Fibroblast of peridontal ligament (primary cell): Measurements from ENCODE around the gene MYO1C.
"Not testable (repeated sequence)": the region's sequence is repeated elsewhere in the genome, so short reads cannot be mapped to it uniquely, and the experiment has no call there.

Source experiments
- DNase-seq: peaks from one replicate; pipeline ENCODE4 v3.0.0-alpha.2; 2010; ENCODE audit errors: extremely low read depth

The MYO1C gene

DNA sequence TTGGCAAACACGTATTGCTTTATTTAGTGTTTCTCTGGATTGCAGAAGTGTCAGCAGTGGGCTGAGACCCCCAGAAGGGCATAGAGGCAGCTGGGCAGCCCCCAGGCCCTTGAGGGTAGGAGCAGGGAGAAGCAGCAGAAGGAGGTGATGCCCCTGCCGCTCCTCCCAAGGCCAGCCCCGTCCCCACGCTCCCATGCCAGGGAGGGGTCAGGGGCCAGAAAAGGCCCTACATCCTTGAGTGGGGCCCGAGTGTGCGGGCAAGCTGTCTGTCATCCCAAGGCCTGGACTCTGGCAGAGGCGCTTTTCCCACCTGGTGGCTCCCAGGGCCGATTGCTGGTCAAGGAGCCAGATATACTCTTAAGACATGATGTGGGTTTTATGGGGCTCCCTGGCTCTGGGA is 28.3 kb downstream of the MYO1C start:
- DNase-seq: no peak

DNA sequence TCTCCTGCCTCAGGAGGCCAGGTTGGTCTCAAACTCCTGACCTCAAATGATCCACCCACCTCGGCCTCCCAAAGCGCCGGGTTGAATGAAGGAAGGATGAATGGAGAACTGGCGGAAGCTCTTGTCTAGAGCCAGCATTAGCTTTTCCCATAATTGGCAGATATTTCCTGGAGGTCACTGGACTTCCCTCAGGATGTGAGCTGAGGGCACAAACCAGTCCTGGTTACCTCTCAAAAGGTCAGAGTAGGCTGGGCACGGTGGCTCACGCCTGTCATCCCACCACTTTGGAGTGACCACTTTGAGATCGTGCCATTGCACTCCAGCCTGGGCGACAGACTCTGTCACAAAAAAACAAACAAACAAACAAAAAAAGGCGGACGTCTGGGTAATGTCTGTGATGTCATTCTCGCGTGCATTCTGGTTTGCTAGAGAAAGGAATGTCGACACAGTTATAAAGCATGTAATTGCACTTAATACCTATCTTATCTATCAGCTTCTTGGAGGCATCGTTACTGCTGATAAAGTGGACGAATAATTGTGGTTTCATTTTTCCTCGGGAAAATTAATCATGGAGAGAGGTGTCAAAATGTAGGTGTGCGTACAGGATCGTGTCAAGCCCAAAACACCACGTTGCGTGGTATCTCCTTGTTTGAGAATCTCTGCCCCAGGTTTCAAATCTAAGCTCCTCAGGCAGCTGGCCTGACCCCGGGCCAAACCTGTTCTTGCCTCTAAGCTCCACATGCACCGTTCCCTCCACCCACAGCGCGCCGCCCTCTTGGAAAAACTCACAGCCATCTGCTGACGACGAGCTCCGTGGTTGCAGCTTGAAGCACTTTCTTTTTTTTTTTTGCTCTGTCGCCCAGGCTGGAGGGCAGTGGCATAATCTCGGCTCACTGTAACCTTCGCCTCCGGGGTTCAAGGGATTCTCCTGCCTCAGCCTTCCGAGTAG is 30.0 kb downstream of the MYO1C start:
- DNase-seq: no peak

DNA sequence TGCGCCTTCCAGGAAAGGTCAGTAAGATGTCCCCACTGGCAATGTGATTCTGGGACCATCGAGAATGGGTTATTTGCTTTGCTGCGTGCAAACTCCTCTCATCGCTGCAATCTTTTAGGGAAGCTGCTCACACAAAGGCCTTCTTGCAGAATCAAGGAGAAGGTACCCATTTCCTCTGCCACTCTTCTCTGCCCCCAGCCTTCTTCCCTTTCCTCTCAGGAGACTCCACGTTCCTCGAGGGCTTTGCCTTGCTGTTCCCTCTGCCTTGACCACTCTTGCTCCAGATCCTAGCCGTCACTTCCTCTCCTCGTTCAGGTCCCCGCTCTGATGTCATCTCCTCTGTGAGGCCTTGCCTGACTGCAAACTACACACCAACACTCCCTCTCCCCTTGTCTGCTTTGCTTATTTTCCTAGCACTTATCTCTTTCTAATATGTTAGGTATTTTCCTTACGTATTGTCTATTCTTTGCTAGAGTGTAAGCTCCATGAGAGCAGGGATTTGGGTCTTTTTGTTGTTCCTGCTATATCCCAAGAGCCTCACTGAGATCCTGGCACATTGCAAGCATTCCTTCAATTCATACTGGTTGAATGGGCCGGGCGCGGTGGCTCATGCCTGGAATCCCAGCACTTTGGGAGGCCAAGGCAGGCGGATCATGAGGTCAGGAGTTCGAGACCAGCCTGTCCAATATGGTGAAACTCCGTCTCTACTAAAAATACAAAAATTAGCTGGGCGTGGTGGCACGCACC is 31.1 kb downstream of the MYO1C start:
- no peak for DNase-seq

DNA sequence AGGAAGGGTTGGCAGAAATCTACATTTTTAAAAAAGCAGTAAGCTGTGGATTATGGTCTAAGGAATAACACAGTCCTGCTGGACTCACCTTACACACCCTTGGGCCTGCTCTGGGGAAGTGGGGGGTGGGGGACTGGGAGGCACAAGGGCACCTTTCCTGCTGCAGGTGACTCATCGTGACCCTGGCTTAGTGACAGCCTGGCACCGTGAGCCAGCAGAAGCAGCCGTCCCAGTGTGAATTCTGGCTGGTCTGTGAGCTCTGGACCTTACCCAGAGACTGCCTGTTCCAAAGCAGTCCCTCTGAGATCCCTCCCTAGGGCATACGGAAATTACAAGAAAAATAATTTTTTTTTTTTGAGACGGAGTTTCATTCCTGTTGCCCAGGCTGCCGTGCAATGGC is 32.3 kb downstream of the MYO1C start:
- no peak for DNase-seq

DNA sequence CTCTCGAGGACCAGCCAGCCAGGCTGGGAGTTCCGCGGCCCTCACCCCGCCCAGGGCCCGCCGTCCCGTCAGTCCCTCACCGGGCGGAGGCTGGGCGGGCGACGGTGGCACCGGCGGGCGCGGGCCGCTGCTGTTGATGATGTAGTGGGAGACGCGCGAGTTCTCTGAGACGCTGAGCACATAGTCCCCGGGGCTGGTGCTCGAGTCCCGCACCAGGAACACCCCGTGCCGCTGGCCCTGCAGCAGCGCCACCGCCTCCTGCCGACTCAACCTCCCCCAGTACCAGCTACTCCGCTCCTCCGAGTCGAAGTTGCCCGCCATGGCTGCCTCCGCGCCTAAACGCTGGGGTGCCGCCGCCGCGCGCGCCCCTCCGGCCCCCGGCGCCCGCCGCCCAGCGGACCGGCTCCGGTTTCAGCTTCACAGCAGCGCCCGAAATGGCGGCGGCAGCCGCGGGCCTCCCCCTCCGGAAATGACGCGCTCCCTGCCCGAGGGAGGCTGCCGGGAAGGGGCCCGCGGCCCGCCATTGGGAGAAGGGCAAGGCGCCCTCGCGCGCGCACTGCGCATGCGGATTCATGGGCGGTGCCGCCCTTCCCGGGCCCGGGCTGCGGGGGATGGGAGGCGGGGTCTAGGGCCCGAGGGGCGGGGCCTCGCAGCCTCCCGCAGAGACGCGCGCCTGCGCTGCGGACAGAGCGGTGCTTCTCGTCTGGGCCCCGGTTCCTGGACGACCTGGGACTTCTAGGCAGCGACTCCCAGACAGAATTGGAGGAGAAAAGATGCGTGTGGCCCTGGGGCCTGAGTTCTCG is 36.5 kb downstream of the MYO1C start, which contains the start of gene CRK:
Gene CRK (minus strand): TSS at position 436 of the 803 bp plus-strand sequence. CDS start 115 bp downstream, at position 321.
- peak; percentile 92 for DNase-seq

DNA sequence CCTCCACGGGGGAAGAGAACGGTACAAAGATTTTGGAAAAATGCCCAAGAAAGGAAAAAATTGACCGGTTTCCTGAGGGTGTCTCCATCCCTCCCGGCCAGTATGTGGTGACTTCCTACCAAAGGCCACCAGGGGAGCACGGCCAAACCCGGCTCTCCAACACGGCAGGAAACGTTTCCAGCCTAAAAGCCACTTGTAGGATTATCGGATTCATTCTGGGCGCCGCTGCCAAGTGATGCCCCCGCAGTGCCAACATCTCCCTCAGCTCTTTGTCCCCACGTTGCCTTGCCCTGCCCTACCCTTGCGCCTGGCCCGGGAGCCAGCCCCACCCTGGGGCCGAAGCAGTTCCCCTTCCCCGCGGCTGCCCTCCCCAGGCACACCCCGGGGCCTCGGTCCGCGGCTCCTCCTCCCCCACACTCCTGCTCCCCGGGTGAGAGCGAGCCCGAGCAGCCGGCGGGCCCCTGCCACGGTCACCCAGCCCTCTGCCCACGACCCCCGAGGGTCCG is 37.1 kb downstream of the MYO1C start:
- peak; percentile 68 for DNase-seq

DNA sequence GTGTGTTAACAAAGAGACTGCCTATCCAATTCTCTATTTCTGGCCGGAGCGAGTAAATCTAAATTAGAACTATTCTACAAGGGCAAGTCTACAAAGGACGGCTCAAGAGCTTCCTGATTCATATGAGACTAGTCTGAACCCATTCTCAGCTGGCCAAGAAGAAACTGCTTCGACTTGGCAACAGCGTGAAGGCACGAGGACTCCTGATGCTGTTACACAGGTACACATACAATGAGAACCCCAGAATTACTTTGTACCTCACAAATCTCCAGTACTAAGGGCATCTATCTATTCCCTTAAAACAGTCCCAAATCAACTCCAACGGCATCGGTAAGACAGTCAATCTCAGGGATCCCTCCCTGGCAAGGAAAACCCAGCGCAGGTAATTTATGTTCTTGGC is 37.9 kb downstream of the MYO1C start:
- peak; percentile 18 for DNase-seq

DNA sequence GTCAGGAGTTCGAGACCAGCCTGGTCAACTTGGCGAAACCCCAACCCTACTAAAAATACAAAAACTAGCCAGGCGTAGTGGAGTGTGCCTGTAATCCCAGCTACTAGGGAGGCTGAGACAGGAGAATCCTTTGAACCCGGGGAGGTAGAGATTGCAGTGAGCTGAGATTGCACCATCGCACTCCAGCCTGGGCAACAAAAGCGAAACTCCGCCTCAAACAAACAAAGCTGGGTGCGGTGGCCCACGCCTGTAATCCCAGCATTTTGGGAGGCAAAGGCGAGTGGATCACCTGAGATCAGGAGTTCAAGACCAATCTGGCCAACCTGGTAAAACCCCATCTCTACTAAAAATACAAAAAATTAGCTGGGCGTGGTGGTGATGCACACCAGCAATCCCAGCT is 38.8 kb downstream of the MYO1C start:
- DNase-seq: not testable (repeated sequence)

DNA sequence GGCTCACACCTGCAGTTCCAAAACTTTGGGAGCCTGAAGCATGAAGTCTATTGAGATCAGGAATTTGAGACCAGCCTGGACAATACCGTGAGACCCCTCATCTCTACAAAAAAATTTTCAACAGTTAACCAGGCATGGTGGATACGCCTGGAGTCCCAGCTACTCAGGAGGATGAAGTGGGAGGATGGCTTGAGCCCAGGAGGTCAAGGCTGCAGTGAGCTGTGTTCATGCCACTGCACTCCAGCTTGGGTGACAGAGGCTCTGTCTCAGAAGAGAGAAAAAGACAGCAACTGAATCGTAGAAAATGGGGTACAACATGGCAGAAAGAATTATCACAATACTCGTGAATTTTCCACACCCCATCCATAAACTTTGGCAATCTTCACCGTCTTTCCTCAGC is 39.6 kb downstream of the MYO1C start:
- no peak for DNase-seq

DNA sequence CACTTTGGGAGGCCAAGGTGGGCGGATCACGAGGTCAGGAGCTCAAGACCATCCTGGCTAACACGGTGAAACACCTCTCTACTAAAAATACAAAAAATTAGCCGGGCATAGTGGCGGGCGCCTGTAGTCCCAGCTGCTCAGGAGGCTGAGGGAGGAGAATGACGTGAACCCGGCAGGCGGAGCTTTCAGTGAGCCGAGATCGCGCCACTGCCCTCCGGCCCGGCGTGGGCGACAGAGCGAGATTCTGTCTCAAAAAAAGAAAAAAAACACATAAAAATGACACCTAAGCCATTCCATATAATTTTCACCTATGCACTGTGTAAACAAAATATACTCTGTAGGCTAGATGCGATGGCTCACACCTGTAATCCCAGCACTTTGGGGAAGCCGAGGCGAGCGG is 42.2 kb downstream of the MYO1C start:
- not testable (repeated sequence) for DNase-seq

DNA sequence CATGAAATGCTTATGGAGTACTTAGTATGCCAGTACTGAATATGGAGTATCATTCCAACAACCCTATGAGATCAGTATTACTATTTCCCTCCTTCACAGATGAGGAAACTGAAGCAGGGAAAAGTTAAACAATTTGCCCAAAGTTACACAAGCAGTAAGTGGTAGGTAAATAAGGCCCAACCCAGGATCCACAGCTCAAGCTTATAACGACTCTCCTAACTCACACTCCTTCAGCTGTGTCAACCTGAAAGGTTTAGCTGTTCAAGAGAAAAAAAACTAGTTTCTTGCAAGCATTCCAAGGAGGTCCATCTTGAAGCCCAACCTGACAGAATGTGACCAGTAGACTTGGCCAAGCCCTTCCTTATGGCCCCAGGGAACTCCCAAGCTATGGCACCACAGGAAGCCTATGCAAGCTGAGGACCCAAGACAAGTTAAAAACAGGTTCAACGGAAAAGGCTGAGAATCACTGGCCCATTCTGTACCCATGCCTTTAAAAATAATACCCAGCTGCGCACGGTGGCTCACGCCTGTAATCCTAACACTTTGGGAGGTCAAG is 43.0 kb downstream of the MYO1C start:
- no peak for DNase-seq

DNA sequence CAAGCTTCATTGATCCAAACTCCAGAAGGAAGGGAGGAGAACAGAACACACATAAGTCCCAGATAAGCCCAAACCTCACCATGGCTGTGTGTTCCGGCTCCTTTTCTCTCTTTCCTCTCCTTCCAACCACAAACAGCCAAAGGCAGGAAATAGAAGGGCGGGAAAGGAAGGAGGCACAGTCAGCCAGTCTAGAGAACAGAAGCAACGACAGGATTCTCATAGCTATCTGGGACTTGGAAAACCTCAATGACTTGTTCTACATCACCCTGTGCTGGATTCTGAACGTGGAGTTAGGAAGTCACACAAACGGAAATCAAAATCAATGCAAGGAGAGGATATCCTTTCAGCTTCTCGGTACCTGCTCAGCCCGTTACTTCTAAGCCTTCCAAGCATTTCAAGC is 45.4 kb downstream of the MYO1C start:
- DNase-seq: no peak

DNA sequence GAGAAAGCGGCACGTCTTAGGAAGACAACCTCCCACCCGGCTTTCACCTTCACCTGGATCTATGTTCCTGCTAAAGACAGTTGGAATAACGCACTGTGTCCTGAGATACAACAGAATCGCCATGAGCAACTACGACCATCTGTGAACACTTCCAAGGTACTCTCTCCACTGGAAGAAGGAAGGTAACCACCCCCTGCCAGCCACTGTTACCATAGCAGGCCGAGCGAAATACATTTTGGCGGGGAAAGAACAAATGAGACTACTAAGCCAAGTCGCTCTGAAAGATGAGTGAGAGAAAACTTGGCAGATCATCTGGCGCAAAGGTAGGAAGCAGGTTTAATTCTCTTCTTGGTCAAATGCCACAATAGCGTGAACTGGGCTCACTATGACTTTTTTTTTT is 46.3 kb downstream of the MYO1C start:
- DNase-seq: no peak

DNA sequence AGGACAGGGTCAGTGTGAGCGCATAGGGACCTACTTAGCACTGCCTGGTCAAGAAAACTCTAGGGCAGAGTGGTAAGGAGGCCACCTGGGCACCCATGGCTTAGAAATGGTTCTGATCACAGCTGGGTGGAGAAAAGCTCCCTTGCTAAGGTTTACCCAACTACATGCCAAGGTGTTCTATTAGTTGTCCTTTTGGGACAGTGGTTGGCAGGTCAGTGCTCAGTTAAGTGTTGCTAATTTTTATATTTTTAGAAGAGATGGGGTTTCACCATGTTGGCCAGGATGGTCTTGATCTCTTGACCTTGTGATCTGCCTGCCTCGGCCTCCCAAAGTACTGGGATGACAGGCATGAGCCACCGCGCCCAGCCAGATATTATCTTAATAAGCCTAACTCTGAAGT is 46.8 kb downstream of the MYO1C start:
- DNase-seq: not testable (repeated sequence)

DNA sequence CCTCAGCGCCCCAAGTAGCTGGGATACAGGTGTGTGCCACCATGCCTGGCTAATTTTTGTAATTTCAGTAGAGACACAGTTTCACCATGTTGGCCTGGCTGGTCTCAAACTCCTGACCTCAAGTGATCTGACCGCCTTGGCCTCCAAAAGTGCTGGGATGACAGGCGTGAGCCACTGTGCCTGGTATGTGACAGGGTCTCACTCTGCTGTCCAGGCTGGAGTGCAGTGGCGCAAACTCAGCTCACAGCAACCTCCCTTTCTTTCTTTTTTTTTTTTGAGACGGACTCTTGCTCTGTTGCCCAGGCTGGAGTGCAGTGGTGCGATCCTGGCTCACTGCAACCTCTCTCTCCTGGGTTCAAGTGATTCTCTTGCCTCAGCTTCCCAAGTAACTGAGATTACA is 49.8 kb downstream of the MYO1C start:
- DNase-seq: not testable (repeated sequence)

DNA sequence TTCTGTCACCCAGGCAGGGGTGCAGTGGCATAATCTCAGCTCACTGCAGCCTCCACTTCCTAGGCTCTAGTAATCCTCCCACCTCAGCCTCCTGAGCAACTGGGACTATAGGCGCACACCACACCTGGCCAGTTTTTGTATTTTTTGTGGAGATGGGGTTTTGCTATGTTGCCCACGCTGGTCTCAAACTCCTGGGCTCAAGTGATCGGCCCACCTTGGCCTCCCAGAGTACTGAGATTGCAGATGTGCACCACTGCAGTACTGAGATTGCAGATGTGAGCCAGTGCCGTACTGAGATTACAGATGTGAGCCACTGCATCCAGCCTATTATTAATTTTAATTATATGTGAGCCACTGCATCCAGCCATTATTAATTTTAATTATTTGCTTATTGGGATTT is 50.3 kb downstream of the MYO1C start:
- DNase-seq: no peak

DNA sequence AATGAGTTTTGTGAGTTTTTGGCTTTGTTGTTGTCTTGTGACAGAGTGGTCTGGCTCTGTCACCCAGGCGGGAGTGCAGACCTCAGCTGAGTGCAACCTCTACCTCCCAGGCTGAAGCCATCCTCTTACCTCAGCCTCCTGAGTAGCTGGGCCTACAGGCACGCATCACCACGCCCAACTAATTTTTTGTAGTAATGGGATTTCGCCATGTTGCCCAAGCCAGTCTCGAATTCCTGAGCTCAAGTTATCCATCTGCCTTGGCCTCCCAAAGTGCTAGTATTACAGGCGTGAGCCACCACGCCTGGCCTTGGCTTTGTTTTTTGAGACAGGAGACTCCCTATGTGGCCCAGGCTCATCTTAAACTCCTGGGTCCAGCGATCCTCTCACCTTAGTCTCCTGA is 51.6 kb downstream of the MYO1C start:
- no peak for DNase-seq

DNA sequence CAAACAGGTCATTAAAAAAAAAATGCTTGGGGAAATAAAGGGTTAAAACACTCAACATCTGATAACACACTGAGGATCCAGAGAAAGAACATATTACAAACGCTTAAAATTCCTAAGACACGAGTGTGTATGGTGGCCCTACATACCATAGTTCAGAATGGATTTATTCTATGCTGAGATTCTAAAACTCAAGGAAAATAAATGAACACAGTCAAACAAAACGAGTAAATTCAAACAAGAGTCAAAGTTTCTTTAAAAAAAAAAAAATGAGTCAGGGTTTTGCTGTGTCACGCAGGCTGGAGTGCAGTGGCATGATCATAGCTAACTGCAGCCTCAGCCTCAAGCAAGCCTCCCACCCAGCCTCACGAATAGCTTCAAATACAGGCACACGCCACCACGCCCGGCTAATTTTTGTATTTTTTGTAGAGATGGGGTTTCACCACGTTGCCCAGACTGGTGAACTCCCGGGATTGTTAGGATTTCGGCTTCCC is 53.8 kb downstream of the MYO1C start:
- DNase-seq: peak; percentile 63

DNA sequence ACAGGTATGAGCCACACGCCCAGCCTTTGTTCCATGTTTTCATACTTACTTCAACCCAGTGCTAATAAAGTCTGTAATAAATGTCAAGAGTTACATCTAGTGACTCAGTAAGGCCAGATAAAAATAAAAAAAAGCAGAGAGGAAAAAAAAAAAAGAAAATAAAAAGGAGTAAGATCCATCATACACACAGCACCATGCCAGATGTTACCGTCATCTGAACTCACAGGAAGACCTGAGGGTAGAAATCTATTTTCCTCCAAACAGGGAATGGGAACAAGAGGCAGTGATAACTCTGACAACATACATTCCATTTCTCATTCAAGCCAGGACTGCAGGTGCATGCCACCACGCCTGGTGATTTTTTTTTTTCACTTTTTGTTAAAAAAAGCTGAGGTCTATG is 57.2 kb downstream of the MYO1C start:
- DNase-seq: no peak

DNA sequence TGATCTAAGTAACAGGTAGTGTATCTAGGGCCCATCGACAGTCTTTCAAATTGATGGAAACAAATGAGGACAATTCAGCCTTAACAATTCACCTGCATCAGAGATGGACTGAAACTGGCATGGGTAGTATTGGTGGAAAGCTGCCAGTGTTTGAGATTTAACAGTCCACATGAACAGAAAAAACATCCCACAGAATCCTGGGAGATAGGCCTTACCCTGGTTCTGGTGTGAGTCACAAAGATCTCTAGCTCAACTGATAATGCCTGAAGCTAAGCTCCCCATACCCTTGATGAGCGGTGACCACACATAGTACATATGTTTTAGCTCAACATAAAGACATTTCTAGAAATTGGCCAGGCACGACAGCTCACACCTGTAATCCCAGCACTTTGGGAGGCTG is 58.3 kb downstream of the MYO1C start:
- no peak for DNase-seq

DNA sequence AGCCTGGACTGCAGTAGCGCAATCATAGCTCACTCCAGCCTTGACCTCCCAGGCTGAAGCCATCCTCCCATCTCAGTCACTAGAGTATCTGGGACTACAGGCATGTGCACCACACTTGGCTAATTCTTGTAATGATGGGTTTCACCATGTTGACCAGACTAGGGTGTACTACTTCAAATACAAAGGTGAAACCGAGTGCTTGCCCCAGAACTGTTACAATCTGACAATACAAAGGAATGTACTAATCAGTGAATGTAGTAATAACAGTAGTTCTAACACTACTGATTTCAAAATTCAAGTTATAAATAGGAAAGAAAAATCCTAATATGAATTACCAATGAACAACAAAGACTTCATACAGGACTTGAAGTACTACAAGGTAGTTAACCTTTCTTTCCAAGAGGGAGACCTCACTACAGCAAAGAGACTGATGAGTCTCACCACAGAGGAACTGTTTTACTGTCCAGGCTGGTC is 60.8 kb downstream of the MYO1C start:
- no peak for DNase-seq
